Stomach (tissue), 9 donors: Measurements from ENCODE around the gene DOK6. TPM values are rescaled to one million over a fixed set of nuclear protein-coding genes. Genes with fewer than 3 reads are reported as not detected.

Source experiments
- DNase-seq, 2 donors: peaks; one replicate each; pipeline versions ENCODE4 v3.0.0 to v3.0.0-alpha.2; 2013 to 2019
- H3K27ac ChIP-seq, 5 donors: fragments of 200-600 bp in 4 of 5; sonication (generic) in 4 of 5; one replicate each; pipeline ENCODE4 v1.5.1; 2013 to 2019; ENCODE audit warnings: mild to moderate bottlenecking in 1 of 5, moderate library complexity in 1 of 5
- H3K27me3 ChIP-seq, 3 donors: fragments of 200-600 bp; sonication (generic); one replicate each; pipeline ENCODE4 v1.5.1; 2017 to 2019; ENCODE audit warnings: mixed run types in 1 of 3
- H3K36me3 ChIP-seq, 4 donors: fragments of 200-600 bp; sonication (generic); 1 replicate in 3 of 4; 2 replicates in 1 of 4; pipeline ENCODE4 v1.5.1; 2016 to 2019
- H3K4me1 ChIP-seq, 4 donors: fragments of 200-600 bp; sonication (generic); one replicate each; pipeline ENCODE4 v1.5.1; 2016 to 2019
- H3K4me3 ChIP-seq, 4 donors: fragments of 200-600 bp; sonication (generic) in 3 of 4; one replicate each; pipeline ENCODE4 v1.5.1; 2016 to 2019; ENCODE audit warnings: mild to moderate bottlenecking in 1 of 4
- H3K9me3 ChIP-seq, 4 donors: fragments of 200-600 bp; sonication (generic); one replicate each; pipeline ENCODE4 v1.5.1; 2016 to 2019
- EP300 ChIP-seq: sonication (generic); formaldehyde crosslinking; IDR thresholded peaks from one replicate; pipeline ENCODE4 v1.6.1; 2017; ENCODE audit warnings: antibody characterized with exemption
- POLR2A ChIP-seq, 4 donors: fragments of 450-650 bp; IDR thresholded peaks; one replicate each; pipeline ENCODE4 v1.6.1; 2016; ENCODE audit warnings: antibody characterized with exemption in 4 of 4, control low read depth in 2 of 4, mild to moderate bottlenecking in 1 of 4, moderate library complexity in 1 of 4
- POLR2AphosphoS5 ChIP-seq, 3 donors: sonication (generic); formaldehyde crosslinking; IDR thresholded peaks; one replicate each; pipeline ENCODE4 v1.6.1; 2016; ENCODE audit warnings: antibody characterized with exemption in 3 of 3
- WGBS, 5 donors: extraction: QIAGEN DNeasy Blood & Tissue Kit in 3 of 5; methylation state at CpG; one replicate each; pipeline versions ENCODE4 v1.1.5 to v1.1.7; 2013 to 2018; 5-methylcytosine and 5-hydroxymethylcytosine counted together
- intact Hi-C: fragments of 100-400 bp; cut with DNase I; formaldehyde crosslinking; loops from one replicate; pipeline ENCODE4 v1.15.1; 2023; ENCODE audit warnings: low total_unique reads
- polyA plus RNA-seq, 3 donors: library from polyadenylated mRNA; stranded (reverse); fragments of 200-250 nt; gene quantifications; one replicate each; pipeline ENCODE4 v1.2.3, GENCODE V29; 2013
- total RNA-seq, 5 donors: library from RNA; depleted of rRNA; stranded (reverse); fragments of >200 nt; gene quantifications; one replicate each; pipeline versions ENCODE4 v1.1.0 to v1.2.3, GENCODE V29; 2014 to 2016
- TF ChIP-seq, protein P1 (sequence below), 7 experiments: fragments of 450-650 bp in 4 of 7; fragments of 200-600 bp in 3 of 7; sonication (generic) in 3 of 7; IDR thresholded peaks; one replicate each; pipeline ENCODE4 v1.5.1; 2016 to 2019; ENCODE audit warnings: antibody characterized with exemption in 7 of 7, control low read depth in 2 of 7, mild to moderate bottlenecking in 1 of 7
- donor health status: healthy with polysubstance abuse.
- donor health status: Bipolar disorder and iron deficiency.
- donor health status: healthy.

DOK6 gene
- total and polyA plus RNA-seq, 8 donors: 0.18 to 10.1 (median 1.7) TPM; not detected in 1

DNA sequence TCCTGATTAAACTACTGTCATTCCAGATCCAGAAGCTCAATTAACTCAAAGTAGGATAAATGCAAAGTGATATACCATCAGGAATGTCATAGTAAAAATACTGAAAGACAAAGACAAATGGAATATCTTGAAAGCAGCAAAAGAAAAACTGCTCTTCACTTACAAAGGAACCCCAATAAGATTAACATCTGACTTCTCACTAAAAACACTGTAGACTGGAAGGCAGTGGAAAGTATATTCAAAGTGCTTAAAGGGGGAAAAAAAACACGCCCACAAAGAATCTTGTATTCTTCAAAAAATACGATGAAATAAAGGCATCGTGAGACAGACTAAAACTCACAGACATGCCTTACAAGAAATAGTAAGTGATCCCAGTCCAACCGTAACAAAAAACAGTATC, 195.7 kb downstream of the DOK6 start:
- H3K4me3 ChIP-seq: no peak overlapping the region
- H3K27ac ChIP-seq: no peak overlapping the region
- no peaks in the 10 kb centered on the region for H3K27me3 ChIP-seq
- 89 to 95% (median 93%) methylated on average over 4 of the region's 4 CpGs for WGBS, 5 donors
- DNase-seq: no peak
- no peak for TF ChIP-seq POLR2A (IDR thresholded peaks at IDR 0.05)
- TF ChIP-seq, protein P1, sequence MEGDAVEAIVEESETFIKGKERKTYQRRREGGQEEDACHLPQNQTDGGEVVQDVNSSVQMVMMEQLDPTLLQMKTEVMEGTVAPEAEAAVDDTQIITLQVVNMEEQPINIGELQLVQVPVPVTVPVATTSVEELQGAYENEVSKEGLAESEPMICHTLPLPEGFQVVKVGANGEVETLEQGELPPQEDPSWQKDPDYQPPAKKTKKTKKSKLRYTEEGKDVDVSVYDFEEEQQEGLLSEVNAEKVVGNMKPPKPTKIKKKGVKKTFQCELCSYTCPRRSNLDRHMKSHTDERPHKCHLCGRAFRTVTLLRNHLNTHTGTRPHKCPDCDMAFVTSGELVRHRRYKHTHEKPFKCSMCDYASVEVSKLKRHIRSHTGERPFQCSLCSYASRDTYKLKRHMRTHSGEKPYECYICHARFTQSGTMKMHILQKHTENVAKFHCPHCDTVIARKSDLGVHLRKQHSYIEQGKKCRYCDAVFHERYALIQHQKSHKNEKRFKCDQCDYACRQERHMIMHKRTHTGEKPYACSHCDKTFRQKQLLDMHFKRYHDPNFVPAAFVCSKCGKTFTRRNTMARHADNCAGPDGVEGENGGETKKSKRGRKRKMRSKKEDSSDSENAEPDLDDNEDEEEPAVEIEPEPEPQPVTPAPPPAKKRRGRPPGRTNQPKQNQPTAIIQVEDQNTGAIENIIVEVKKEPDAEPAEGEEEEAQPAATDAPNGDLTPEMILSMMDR (IDR thresholded peaks at IDR 0.05): no peak
- no peak for TF ChIP-seq EP300
- TF ChIP-seq POLR2AphosphoS5 (IDR thresholded peaks at IDR 0.05): no peak
- peaks cover 0 to 16% (median 3%) of the 10 kb centered on the region in 4 donors for H3K9me3 ChIP-seq
- intact Hi-C loops: no loop called here
- no peaks in the 10 kb centered on the region for H3K4me1 ChIP-seq
- H3K36me3 ChIP-seq: no peaks in the 10 kb centered on the region

DNA sequence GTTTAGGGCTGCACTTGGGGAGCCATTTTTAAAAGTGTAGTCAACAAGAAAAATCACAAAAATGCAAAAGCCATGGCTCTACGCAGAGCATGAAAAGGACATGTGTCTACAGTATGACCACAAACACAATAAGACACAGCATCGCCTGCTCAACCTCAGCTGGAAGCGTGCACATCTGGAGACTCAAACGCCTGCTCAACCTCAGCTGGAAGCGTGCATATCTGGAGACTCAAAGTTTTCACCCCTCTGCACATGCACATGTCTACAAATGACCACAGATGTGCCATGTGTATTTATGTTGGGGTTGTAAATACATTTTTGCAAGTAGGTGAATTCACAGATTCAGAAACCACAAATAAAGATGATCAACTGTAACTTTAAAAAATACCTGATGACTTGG, 196.9 kb downstream of the DOK6 start:
- H3K27me3 ChIP-seq: no peaks in the 10 kb centered on the region
- intact Hi-C loops: no loop called here
- no peak for DNase-seq
- H3K4me1 ChIP-seq: no peaks in the 10 kb centered on the region
- H3K36me3 ChIP-seq: no peaks in the 10 kb centered on the region
- H3K9me3 ChIP-seq: peaks cover 0 to 16% (median 3%) of the 10 kb centered on the region in 4 donors
- H3K27ac ChIP-seq: no peak overlapping the region
- H3K4me3 ChIP-seq: no peak overlapping the region
- 93 to 95% (median 93%) methylated on average over 5 of the region's 5 CpGs for WGBS, 5 donors
- TF ChIP-seq EP300: no peak
- TF ChIP-seq, protein P1 (IDR thresholded peaks at IDR 0.05): no peak
- no peak for TF ChIP-seq POLR2AphosphoS5 (IDR thresholded peaks at IDR 0.05)
- TF ChIP-seq POLR2A (IDR thresholded peaks at IDR 0.05): no peak

DNA sequence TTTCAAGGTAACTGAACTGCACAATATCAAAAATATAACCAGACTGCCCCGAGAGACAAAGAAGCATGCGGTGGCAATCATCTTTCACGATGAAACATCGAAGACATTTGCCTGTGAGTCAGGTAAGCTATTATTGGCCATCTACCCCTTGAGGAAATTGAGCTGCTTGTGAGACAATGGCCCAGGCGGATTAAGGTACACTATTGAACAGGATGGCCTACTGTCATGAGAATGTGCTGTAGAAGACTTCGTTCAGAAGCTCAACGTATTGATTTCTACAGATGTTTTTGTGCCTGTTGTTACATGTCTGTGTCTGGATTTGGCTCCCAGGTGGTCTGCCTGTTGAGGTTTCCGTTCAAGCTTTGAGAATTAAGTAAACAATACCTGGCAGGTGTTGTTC, 198.7 kb downstream of the DOK6 start:
- H3K4me1 ChIP-seq: no peaks in the 10 kb centered on the region
- intact Hi-C loops: no loop called here
- H3K27me3 ChIP-seq: no peaks in the 10 kb centered on the region
- peaks cover 0 to 16% (median 5%) of the 10 kb centered on the region in 4 donors for H3K9me3 ChIP-seq
- no peak for DNase-seq
- 82 to 91% (median 87%) methylated on average over 8 of the region's 8 CpGs for whole genome bisulfite sequencing, 5 donors
- H3K4me3 ChIP-seq: no peak overlapping the region
- TF ChIP-seq POLR2A (IDR thresholded peaks at IDR 0.05): no peak
- TF ChIP-seq EP300: no peak
- TF ChIP-seq, protein P1 (IDR thresholded peaks at IDR 0.05): no peak
- TF ChIP-seq POLR2AphosphoS5 (IDR thresholded peaks at IDR 0.05): no peak
- H3K27ac ChIP-seq: no peak overlapping the region
- no peaks in the 10 kb centered on the region for H3K36me3 ChIP-seq

GRCh38 chr18:69612242-69612641, 211.6 kb downstream of the DOK6 start:
- no peak for DNase-seq
- no peaks in the 10 kb centered on the region for H3K9me3 ChIP-seq
- H3K27me3 ChIP-seq: no peaks in the 10 kb centered on the region
- H3K4me3 ChIP-seq: no peak overlapping the region
- no peaks in the 10 kb centered on the region for H3K36me3 ChIP-seq
- H3K4me1 ChIP-seq: no peaks in the 10 kb centered on the region
- intact Hi-C loops: no loop called here
- H3K27ac ChIP-seq: no peak overlapping the region
- WGBS, 5 donors: 88 to 94% (median 91%) methylated on average over 14 to 15 of the region's 15 CpGs
- TF ChIP-seq EP300 (no peak), POLR2A (IDR thresholded peaks at IDR 0.05) (no peak), POLR2AphosphoS5 (IDR thresholded peaks at IDR 0.05) (no peak)
- TF ChIP-seq, protein P1 (IDR thresholded peaks at IDR 0.05): no peak
